ENCODE measurements around the gene RHBDD3.
A peak's percentile ranks its signal among the peaks of the same experiment; 100 is the strongest.

The RHBDD3 gene

GRCh38 chr22:29267858-29268510, at the start of gene RHBDD3, which contains the start of gene EWSR1:
Gene RHBDD3, minus strand, starts transcription at chr22:29267981. Its CDS starts 2,355 bp downstream, at chr22:29265626.
Gene EWSR1, plus strand, starts transcription at chr22:29268268. Its CDS starts 69 bp downstream, at chr22:29268337.
- DNase-seq (ENCODE audit: low read depth): peak; percentile 93
- peak within 1 kb of the TSS; percentile 75 for H3K4me3 ChIP-seq (ENCODE audit: low read depth, low read length)

- DNase-seq (ENCODE audit: low read depth): no peak
- no peak overlapping the region for H3K4me3 ChIP-seq (ENCODE audit: low read depth, low read length)
These were observed 48.5 kb upstream of the RHBDD3 start for GRCh38 chr22:29316141-29316828.

- peak within 1 kb of the TSS; percentile 29 for H3K4me3 ChIP-seq (ENCODE audit: low read depth, low read length)
These were observed 47.7 kb upstream of the RHBDD3 start, which contains the start of gene RASL10A for GRCh38 chr22:29315286-29316140. Gene RASL10A, minus strand, starts transcription at chr22:29315697. Its CDS starts 451 bp downstream, at chr22:29315246.

GRCh38 chr22:29314537-29315285, 46.9 kb upstream of the RHBDD3 start:
- no peak for DNase-seq (ENCODE audit: low read depth)
- peak overlapping the region; percentile 29 for H3K4me3 ChIP-seq (ENCODE audit: low read depth, low read length)

More at GRCh38 chr22:29315286-29316140, 47.7 kb upstream of the RHBDD3 start, which contains the start of gene RASL10A:
- no peak for DNase-seq (ENCODE audit: low read depth)

- no peak for DNase-seq (ENCODE audit: low read depth)
- H3K4me3 ChIP-seq (ENCODE audit: low read depth, low read length): no peak overlapping the region
These were observed 46.0 kb upstream of the RHBDD3 start for GRCh38 chr22:29313576-29314466.

- H3K4me3 ChIP-seq (ENCODE audit: low read depth, low read length): no peak overlapping the region
- no peak for DNase-seq (ENCODE audit: low read depth)
These were observed 45.4 kb upstream of the RHBDD3 start for GRCh38 chr22:29313126-29313575.

- no peak overlapping the region for H3K4me3 ChIP-seq (ENCODE audit: low read depth, low read length)
- DNase-seq (ENCODE audit: low read depth): no peak
These were observed 44.7 kb upstream of the RHBDD3 start for GRCh38 chr22:29312218-29313125.

GRCh38 chr22:29311464-29312217, 43.9 kb upstream of the RHBDD3 start:
- DNase-seq (ENCODE audit: low read depth): no peak
- no peak overlapping the region for H3K4me3 ChIP-seq (ENCODE audit: low read depth, low read length)

GRCh38 chr22:29310863-29311339, 43.1 kb upstream of the RHBDD3 start:
- DNase-seq (ENCODE audit: low read depth): peak; percentile 90
- H3K4me3 ChIP-seq (ENCODE audit: low read depth, low read length): no peak overlapping the region

- no peak overlapping the region for H3K4me3 ChIP-seq (ENCODE audit: low read depth, low read length)
- DNase-seq (ENCODE audit: low read depth): no peak
These were observed 42.5 kb upstream of the RHBDD3 start for GRCh38 chr22:29310065-29310862.

- no peak for DNase-seq (ENCODE audit: low read depth)
- no peak overlapping the region for H3K4me3 ChIP-seq (ENCODE audit: low read depth, low read length)
These were observed 41.7 kb upstream of the RHBDD3 start for GRCh38 chr22:29309332-29310064.

GRCh38 chr22:29308791-29309262, 41.0 kb upstream of the RHBDD3 start:
- no peak for DNase-seq (ENCODE audit: low read depth)
- H3K4me3 ChIP-seq (ENCODE audit: low read depth, low read length): no peak overlapping the region

GRCh38 chr22:29308148-29308790, 40.5 kb upstream of the RHBDD3 start:
- DNase-seq (ENCODE audit: low read depth): no peak
- no peak overlapping the region for H3K4me3 ChIP-seq (ENCODE audit: low read depth, low read length)

GRCh38 chr22:29307596-29308147, 39.9 kb upstream of the RHBDD3 start:
- peak overlapping the region; percentile 86 for H3K4me3 ChIP-seq (ENCODE audit: low read depth, low read length)
- no peak for DNase-seq (ENCODE audit: low read depth)

Measured in skeletal muscle cell (primary cell).